LNCaP clone FGC (cell line): Measurements from ENCODE around the gene KRT32.

Experiments
- DNase-seq: peaks from one replicate; pipeline ENCODE4 v3.0.0-alpha.2; 2011; ENCODE audit warnings: low read depth
- H3K4me3 ChIP-seq: 2 replicates; pipeline ENCODE4 v1.5.1; 2011; ENCODE audit warnings: mild to moderate bottlenecking, low read depth, low read length, control low read depth
- TF ChIP-seq, protein P1 (sequence below): IDR thresholded peaks from 2 replicates; pipeline ENCODE4 v1.5.1; 2012; ENCODE audit warnings: mild to moderate bottlenecking; ENCODE audit not compliant: control insufficient read depth, insufficient read depth; ENCODE audit errors: extremely low read depth

Gene KRT32

DNA sequence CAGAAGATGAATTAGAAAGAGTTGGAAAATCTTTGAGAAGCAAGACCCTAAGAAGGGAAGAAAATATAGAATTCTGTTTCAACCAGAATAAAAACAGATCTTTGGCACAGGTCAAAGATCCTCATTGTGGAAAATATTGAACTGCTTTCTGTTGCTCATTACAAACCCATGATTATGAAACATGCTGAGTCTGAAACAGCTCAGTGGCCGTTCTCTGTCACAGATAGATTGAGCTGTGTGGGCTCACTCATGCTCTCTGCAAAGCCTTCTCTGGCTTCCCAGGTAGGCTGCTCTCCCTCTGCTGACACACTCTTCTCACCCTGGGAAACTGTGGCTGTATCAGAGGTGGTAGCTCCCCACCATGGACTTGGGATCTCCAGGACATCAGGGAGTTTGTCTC is 23.0 kb downstream of the KRT32 start:
- DNase-seq = no peak
- no peak overlapping the region for H3K4me3 ChIP-seq
- TF ChIP-seq, protein P1, sequence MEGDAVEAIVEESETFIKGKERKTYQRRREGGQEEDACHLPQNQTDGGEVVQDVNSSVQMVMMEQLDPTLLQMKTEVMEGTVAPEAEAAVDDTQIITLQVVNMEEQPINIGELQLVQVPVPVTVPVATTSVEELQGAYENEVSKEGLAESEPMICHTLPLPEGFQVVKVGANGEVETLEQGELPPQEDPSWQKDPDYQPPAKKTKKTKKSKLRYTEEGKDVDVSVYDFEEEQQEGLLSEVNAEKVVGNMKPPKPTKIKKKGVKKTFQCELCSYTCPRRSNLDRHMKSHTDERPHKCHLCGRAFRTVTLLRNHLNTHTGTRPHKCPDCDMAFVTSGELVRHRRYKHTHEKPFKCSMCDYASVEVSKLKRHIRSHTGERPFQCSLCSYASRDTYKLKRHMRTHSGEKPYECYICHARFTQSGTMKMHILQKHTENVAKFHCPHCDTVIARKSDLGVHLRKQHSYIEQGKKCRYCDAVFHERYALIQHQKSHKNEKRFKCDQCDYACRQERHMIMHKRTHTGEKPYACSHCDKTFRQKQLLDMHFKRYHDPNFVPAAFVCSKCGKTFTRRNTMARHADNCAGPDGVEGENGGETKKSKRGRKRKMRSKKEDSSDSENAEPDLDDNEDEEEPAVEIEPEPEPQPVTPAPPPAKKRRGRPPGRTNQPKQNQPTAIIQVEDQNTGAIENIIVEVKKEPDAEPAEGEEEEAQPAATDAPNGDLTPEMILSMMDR = no peak

DNA sequence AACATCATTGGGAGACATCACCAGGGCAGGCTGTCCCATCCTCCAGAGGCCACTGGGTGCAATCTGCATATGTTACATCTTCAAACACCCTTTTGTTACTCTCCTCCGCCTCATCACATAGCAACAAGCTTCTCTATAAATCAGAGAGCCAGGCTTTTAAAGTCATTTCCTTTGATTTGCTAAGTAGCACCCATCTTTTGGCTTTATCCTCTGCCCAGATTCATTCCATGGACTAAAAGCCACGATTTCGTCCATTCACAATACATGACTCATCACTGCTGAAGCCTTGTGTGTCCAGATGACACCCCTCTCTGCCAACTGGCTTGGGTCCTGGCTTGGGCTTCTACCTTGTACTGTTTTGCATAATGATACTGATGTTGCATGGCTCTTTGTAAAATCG is 24.4 kb downstream of the KRT32 start:
- TF ChIP-seq, protein P1 = no peak
- no peak for DNase-seq

DNA sequence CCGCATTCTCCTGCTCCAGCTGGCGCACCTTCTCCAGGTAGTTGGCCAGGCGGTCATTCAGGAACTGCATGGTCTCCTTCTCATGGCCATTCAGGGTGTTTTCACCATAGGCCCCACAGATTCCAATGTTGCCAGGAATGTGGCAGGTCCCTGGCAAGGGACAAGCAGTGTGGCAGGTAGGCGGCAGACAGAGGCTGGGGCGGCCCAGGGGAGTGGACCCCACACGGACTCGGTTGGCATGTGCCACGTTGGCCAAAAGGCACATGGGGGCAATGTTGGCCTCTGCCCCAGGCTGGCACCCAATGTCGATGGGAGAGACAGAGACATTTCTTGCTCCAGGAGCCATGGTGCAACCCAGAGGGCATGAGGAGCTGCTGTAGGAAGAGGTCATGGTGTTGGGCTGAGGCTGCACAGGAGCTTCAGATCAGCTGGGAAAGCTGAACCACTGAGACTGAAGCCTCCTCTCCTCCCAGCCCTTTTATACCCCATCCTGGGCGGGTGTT is 26.6 kb downstream of the KRT32 start, which contains the start of gene KRT38:
Gene KRT38 (minus strand): TSS at position 453 of the 503 bp plus-strand sequence. CDS start 62 bp downstream, at position 391.
- TF ChIP-seq, protein P1 = no peak
- H3K4me3 ChIP-seq = no peak within 1 kb of the TSS
- DNase-seq = no peak

More for the DNA sequence above, 24.4 kb downstream of the KRT32 start:
- no peak overlapping the region for H3K4me3 ChIP-seq

DNA sequence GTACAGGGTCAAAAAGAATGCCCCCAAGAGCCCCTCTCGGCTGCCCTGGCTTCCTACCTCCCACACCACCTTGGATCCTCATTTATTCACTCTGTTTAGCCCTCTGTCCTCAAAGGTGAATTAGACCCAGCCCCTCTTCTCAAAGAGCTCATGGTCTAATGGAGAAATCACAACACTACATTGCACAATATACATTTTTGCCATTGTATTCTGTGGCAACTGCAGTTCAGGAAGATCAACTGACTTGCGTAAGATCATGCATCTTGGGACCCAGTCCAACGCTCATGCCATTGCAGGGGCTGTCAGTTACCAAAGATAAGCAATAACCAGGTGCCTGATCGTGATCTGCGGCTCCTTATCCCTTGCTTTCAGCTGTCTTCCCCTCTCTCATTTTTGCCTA is 27.8 kb downstream of the KRT32 start:
- DNase-seq = no peak
- TF ChIP-seq, protein P1 = no peak
- H3K4me3 ChIP-seq = no peak overlapping the region

DNA sequence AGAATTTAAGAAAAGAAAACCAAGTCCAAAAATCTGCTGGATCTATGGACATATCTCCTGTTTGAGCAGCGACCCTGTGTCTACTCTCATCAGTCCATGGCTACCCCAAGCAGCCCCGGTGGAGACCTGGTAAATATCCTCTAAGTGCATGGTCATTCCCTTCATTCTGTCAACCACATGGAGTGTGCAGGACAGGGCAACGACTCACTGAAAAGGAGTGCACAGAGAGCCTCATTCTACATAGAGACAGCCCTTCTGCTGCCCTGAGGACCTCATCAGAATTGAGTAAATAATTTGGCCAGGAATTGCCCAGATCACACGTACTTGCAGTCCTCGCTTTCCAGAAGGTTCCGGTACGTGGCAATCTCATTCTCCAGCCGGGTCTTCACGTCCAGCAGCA is 29.4 kb downstream of the KRT32 start:
- no peak for DNase-seq
- TF ChIP-seq, protein P1 = no peak
- H3K4me3 ChIP-seq = no peak overlapping the region

DNA sequence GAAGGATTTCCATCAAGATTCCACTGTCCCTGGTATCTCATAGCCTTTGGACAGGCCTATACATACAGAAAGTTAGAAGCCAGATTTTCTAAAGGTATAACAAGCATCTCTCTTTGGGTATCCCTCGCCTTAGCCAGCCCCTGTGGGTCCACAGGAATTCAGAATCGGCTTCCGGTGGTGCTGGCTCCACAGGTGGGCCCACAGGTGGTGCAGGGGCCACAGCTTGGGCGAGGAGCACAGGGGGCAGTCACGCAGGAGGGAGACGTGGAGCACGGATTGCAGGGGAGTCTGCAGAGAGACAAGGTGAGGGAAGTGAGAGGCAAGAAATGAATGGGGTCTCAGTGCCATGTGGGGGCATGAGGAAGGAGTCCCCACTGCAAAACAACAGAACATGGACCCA is 29.9 kb downstream of the KRT32 start:
- TF ChIP-seq, protein P1 = no peak
- DNase-seq = no peak
- no peak overlapping the region for H3K4me3 ChIP-seq

DNA sequence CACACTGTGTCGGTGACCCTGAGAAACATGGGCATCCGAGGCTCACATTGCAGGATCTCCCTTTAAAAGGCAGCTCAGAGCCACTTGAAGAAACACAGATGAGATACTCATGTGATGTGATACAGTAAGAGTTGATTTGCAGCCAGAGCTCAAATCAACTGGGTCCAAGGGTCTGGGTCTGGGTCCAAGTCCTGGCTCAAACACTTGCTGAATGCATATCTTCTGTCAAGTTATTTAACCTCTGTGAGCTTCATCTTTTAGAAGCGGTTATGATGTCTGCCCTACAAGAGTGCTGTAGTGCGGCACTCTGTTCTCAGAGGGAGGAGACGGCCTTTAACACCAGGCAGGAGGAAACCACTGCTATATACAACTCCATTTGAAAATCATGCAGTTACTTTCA is 32.8 kb downstream of the KRT32 start:
- DNase-seq = no peak
- no peak overlapping the region for H3K4me3 ChIP-seq
- TF ChIP-seq, protein P1 = no peak
